ENCODE data around the gene CEP44. TPM values are rescaled to one million over a fixed set of nuclear protein-coding genes. Genes with fewer than 3 reads are reported as not detected.
"Not testable (repeated sequence)": the region's sequence is repeated elsewhere in the genome, so short reads cannot be mapped to it uniquely, and the experiment has no call there.

CEP44 gene
- total RNA-seq, 1 donor from 2014 or later: 14.1 TPM

- H3K4me3 Mint-ChIP-seq (ENCODE audit: unreplicated experiment): no peak overlapping the region
- H3K9me3 Mint-ChIP-seq (ENCODE audit: unreplicated experiment): no peaks in the 10 kb centered on the region
- no peak for DNase-seq (ENCODE audit: extremely low spot score, unreplicated experiment)
- H3K27ac Mint-ChIP-seq (ENCODE audit: unreplicated experiment): no peak overlapping the region
- H3K27me3 Mint-ChIP-seq (ENCODE audit: unreplicated experiment): peaks cover 38% of the 10 kb centered on the region
- TF ChIP-seq CTCF (IDR thresholded peaks at IDR 0.05): no peak
- no peaks in the 10 kb centered on the region for H3K4me1 Mint-ChIP-seq (ENCODE audit: unreplicated experiment)
- no peaks in the 10 kb centered on the region for H3K36me3 Mint-ChIP-seq (ENCODE audit: unreplicated experiment)
These were observed 73.6 kb downstream of the CEP44 start for GRCh38 chr4:174357321-174357720.

- H3K27me3 Mint-ChIP-seq (ENCODE audit: unreplicated experiment): peaks cover 40% of the 10 kb centered on the region
- H3K4me1 Mint-ChIP-seq (ENCODE audit: unreplicated experiment): no peaks in the 10 kb centered on the region
- no peak for DNase-seq (ENCODE audit: extremely low spot score, unreplicated experiment)
- H3K36me3 Mint-ChIP-seq (ENCODE audit: unreplicated experiment): no peaks in the 10 kb centered on the region
- H3K9me3 Mint-ChIP-seq (ENCODE audit: unreplicated experiment): no peaks in the 10 kb centered on the region
- no peak overlapping the region for H3K27ac Mint-ChIP-seq (ENCODE audit: unreplicated experiment)
- H3K4me3 Mint-ChIP-seq (ENCODE audit: unreplicated experiment): no peak overlapping the region
- TF ChIP-seq CTCF (IDR thresholded peaks at IDR 0.05): no peak
These were observed 74.7 kb downstream of the CEP44 start for GRCh38 chr4:174358410-174358809.

GRCh38 chr4:174358829-174359228, 75.1 kb downstream of the CEP44 start:
- TF ChIP-seq CTCF (IDR thresholded peaks at IDR 0.05): no peak
- Mint-ChIP-seq H3K9me3 (ENCODE audit: unreplicated experiment) (no peaks in the 10 kb centered on the region), H3K27ac (ENCODE audit: unreplicated experiment) (no peak overlapping the region), H3K4me3 (ENCODE audit: unreplicated experiment) (no peak overlapping the region), H3K27me3 (ENCODE audit: unreplicated experiment) (peaks cover 39% of the 10 kb centered on the region), H3K36me3 (ENCODE audit: unreplicated experiment) (no peaks in the 10 kb centered on the region), H3K4me1 (ENCODE audit: unreplicated experiment) (no peaks in the 10 kb centered on the region)
- DNase-seq (ENCODE audit: extremely low spot score, unreplicated experiment): no peak

- Mint-ChIP-seq H3K4me3 (ENCODE audit: unreplicated experiment) (no peak overlapping the region), H3K4me1 (ENCODE audit: unreplicated experiment) (no peaks in the 10 kb centered on the region), H3K36me3 (ENCODE audit: unreplicated experiment) (no peaks in the 10 kb centered on the region), H3K27ac (ENCODE audit: unreplicated experiment) (no peak overlapping the region), H3K27me3 (ENCODE audit: unreplicated experiment) (peaks cover 37% of the 10 kb centered on the region), H3K9me3 (ENCODE audit: unreplicated experiment) (no peaks in the 10 kb centered on the region)
- DNase-seq (ENCODE audit: extremely low spot score, unreplicated experiment): no peak
- no peak for TF ChIP-seq CTCF (IDR thresholded peaks at IDR 0.05)
These were observed 78.6 kb downstream of the CEP44 start for GRCh38 chr4:174362340-174362739.

GRCh38 chr4:174363782-174364181, 80.1 kb downstream of the CEP44 start:
- not testable (repeated sequence) for H3K36me3 Mint-ChIP-seq (ENCODE audit: unreplicated experiment); H3K27ac Mint-ChIP-seq (ENCODE audit: unreplicated experiment); DNase-seq (ENCODE audit: extremely low spot score, unreplicated experiment); H3K9me3 Mint-ChIP-seq (ENCODE audit: unreplicated experiment); H3K4me3 Mint-ChIP-seq (ENCODE audit: unreplicated experiment); H3K4me1 Mint-ChIP-seq (ENCODE audit: unreplicated experiment)
- H3K27me3 Mint-ChIP-seq (ENCODE audit: unreplicated experiment): peaks cover 41% of the 10 kb centered on the region

- no peak for DNase-seq (ENCODE audit: extremely low spot score, unreplicated experiment)
- peaks cover 50% of the 10 kb centered on the region for H3K27me3 Mint-ChIP-seq (ENCODE audit: unreplicated experiment)
- peak; percentile 64 for TF ChIP-seq CTCF (IDR thresholded peaks at IDR 0.05)
- no peak overlapping the region for H3K4me3 Mint-ChIP-seq (ENCODE audit: unreplicated experiment)
- H3K9me3 Mint-ChIP-seq (ENCODE audit: unreplicated experiment): no peaks in the 10 kb centered on the region
- no peaks in the 10 kb centered on the region for H3K36me3 Mint-ChIP-seq (ENCODE audit: unreplicated experiment)
- no peak overlapping the region for H3K27ac Mint-ChIP-seq (ENCODE audit: unreplicated experiment)
- H3K4me1 Mint-ChIP-seq (ENCODE audit: unreplicated experiment): no peaks in the 10 kb centered on the region
These were observed 81.4 kb downstream of the CEP44 start for GRCh38 chr4:174365018-174365587.
